ENCODE data around the gene BDH1.

The BDH1 gene

DNA sequence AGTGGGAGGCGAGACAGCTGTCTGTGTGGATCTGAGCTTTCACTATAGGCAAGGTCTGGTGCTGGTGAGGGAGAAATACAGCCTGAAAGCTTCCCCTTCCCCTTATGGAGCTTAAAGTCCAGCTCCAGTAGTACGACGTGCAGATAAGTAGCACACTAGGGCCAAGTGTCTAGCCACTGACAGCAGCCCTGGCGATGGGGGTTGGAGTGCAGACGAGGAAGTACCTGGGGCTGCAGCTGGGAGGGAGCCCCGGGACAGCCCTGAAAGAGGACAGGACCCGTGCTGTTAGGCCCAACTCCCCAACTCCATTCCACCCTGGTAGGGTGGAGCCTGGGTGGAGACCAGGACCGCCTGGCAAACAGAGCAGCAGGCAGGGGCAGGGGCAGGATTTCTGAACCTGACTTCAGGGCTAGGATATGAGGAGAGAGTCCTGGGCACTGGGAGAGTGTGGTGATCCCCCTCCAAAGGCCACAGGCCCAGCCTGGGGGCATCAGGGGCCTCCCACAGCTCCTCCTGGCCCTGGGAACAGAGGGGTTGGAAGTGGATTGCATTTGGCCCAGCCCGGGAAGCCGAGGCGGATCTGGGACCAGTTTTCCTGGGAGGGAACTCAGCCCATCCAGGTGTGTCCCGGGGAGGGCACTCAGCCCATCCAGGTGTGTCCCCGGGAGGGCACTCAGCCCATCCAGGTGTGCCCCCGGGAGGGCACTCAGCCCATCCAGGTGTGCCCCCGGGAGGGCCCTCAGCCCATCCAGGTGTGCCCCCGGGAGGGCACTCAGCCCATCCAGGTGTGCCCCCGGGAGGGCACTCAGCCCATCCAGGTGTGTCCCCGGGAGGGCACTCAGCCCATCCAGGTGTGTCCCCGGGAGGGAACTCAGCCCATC, 42.8 kb downstream of the BDH1 start:
- H3K4me3 ChIP-seq (replicated peaks; ENCODE audit: low read depth, low read length): no peak overlapping the region
- TF ChIP-seq, protein P1, sequence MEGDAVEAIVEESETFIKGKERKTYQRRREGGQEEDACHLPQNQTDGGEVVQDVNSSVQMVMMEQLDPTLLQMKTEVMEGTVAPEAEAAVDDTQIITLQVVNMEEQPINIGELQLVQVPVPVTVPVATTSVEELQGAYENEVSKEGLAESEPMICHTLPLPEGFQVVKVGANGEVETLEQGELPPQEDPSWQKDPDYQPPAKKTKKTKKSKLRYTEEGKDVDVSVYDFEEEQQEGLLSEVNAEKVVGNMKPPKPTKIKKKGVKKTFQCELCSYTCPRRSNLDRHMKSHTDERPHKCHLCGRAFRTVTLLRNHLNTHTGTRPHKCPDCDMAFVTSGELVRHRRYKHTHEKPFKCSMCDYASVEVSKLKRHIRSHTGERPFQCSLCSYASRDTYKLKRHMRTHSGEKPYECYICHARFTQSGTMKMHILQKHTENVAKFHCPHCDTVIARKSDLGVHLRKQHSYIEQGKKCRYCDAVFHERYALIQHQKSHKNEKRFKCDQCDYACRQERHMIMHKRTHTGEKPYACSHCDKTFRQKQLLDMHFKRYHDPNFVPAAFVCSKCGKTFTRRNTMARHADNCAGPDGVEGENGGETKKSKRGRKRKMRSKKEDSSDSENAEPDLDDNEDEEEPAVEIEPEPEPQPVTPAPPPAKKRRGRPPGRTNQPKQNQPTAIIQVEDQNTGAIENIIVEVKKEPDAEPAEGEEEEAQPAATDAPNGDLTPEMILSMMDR (IDR thresholded peaks at IDR 0.05; ENCODE audit: low read length, missing control alignments): no peak
- DNase-seq (ENCODE audit: low read depth): no peak

DNA sequence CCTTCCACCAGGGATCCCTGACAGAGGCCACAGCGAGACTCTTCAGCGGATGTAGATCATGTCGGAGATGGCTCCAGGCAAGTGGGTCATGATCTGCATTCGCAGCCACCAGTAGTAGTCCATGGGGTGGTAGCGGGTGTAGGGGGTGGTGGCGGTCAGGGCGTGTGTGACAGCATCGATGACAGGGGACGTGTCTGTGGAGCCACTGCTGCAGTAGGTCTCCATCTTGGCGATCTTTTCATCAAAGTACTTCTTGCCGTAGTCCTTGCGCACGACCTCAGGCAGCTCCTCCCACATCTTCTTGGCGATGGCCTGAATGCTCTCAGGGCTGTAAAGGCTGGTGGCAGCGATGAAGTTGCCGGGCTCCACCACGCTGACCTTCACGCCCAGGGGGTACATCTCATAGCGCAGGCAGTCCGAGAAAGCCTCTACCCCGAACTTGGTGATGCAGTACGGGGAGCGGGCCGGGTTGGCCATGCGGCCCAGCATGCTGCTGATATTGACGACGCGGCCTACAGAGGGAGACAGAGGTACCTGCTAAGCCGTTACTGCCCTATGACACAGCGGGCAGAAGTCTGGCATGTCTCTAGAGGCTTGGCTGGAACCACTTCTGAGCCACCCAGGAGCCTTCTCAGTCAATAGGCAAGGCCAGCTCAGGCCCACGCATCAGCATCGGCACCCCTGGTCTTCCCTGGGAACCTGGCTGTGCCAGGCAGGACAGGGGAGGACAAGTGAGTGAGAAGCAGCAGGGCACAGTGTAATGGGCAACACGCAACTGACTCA, 43.7 kb downstream of the BDH1 start:
- no peak for DNase-seq (ENCODE audit: low read depth)
- TF ChIP-seq, protein P1 (IDR thresholded peaks at IDR 0.05; ENCODE audit: low read length, missing control alignments): no peak

DNA sequence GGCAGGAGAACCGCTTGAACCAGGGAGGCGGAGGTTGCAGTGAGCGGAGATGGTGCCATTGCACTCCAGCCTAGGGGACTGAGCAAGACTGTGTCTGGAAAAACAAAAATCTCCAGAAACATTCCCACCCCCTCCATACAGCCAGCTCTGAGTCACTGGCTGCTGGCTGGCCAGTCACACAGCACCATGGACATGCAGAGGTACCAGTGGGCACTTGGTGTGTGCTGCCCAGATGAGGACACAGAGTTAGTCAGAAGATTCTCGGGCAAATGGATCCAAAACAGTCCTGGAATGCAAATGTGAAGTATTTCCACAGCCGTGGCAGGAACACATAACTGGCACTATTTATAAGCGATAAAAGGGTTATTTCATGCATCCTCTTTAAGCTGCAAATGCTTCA, 44.6 kb downstream of the BDH1 start:
- DNase-seq (ENCODE audit: low read depth): no peak
- no peak overlapping the region for H3K4me3 ChIP-seq (replicated peaks; ENCODE audit: low read depth, low read length)
- TF ChIP-seq, protein P1 (IDR thresholded peaks at IDR 0.05; ENCODE audit: low read length, missing control alignments): no peak

More for the DNA sequence above, 43.7 kb downstream of the BDH1 start:
- no peak overlapping the region for H3K4me3 ChIP-seq (replicated peaks; ENCODE audit: low read depth, low read length)

DNA sequence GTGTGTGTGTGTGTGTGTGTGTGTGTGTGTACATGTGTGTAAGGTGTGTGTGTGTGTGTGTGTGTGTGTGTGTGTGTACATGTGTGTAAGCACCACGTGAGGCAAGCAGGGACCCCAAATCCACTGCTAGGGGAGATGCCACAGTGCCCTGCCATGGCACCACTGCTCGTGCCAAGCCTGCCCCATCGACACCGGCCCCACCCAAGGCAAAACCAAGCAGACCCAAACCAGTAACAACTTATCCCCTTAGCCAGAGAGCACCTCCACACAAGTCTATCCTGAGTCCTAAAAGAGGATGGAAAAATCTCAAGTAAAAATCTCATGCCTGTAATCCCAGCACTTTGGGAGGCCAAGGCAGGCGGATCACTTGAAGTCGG, 45.1 kb downstream of the BDH1 start:
- H3K4me3 ChIP-seq (replicated peaks; ENCODE audit: low read depth, low read length): no peak overlapping the region
- no peak for DNase-seq (ENCODE audit: low read depth)
- TF ChIP-seq, protein P1 (IDR thresholded peaks at IDR 0.05; ENCODE audit: low read length, missing control alignments): no peak

DNA sequence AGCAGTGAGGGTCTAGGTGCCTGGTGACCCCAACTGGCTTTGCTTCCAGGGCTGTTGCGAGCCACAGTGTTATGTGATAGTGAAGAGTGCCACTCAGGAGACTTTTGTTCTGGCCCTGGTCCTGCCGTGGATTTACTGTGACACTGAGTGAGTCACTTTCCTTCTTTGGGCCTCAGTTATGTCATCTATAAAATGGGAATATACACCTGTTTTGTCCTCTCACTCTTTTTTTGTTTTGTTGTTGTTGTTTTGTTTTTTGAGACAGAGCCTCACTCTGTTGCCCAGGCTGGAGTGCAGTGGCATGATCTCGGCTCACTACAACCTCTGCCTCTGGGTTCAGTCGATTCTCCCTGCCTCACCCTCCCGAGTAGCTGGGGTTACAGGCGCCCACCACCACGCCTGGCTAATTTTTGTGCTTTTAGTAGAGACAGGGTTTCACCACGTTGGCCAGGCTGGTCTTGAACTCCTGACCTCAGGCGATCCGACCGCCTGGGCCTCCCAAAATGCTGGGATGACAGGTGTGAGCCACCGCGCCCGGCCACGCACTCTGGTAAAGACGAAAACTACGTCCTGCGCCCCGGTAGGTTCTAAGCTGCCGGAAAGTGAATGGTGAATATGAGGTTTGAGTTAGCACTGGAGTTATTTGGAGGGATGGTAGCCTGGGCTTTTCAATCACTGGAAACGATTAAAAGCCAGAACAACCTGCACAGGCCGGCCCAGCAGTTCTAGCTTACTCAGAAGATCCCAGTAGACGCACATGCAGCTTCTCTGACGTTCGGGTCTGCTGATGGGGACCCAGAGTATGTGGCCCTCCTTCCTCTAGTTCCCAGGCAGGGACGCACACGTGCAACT, 46.6 kb downstream of the BDH1 start:
- TF ChIP-seq, protein P1 (IDR thresholded peaks at IDR 0.05; ENCODE audit: low read length, missing control alignments): no peak
- no peak for DNase-seq (ENCODE audit: low read depth)
- no peak overlapping the region for H3K4me3 ChIP-seq (replicated peaks; ENCODE audit: low read depth, low read length)

DNA sequence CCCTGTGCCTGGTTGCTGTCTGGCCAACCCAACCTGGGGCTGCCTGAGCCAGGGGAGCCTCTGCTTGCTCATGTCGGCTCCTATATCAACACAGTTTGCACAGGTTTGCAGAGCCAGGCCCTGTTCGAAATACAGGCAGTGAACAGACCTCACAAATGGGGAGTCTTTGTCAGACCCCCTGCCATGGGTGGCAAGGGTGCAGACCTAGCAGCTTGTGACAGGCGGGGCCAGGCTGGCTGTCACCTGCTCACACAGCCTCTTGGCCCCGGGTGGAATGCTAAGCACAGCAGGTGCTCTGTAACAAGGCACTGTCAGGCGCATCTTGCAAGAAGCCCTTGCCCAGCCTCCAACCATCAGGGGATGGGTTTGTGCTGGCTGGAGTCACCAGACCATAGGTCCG, 47.3 kb downstream of the BDH1 start:
- DNase-seq (ENCODE audit: low read depth): no peak
- TF ChIP-seq, protein P1 (IDR thresholded peaks at IDR 0.05; ENCODE audit: low read length, missing control alignments): no peak
- H3K4me3 ChIP-seq (replicated peaks; ENCODE audit: low read depth, low read length): no peak overlapping the region
